GM04504 (cell line): ENCODE data around the gene STPG4.

ENCODE experiments used
- DNase-seq: peaks from one replicate; pipeline ENCODE4 v3.0.0-alpha.2; 2012; ENCODE audit warnings: low read depth

Gene STPG4

DNA sequence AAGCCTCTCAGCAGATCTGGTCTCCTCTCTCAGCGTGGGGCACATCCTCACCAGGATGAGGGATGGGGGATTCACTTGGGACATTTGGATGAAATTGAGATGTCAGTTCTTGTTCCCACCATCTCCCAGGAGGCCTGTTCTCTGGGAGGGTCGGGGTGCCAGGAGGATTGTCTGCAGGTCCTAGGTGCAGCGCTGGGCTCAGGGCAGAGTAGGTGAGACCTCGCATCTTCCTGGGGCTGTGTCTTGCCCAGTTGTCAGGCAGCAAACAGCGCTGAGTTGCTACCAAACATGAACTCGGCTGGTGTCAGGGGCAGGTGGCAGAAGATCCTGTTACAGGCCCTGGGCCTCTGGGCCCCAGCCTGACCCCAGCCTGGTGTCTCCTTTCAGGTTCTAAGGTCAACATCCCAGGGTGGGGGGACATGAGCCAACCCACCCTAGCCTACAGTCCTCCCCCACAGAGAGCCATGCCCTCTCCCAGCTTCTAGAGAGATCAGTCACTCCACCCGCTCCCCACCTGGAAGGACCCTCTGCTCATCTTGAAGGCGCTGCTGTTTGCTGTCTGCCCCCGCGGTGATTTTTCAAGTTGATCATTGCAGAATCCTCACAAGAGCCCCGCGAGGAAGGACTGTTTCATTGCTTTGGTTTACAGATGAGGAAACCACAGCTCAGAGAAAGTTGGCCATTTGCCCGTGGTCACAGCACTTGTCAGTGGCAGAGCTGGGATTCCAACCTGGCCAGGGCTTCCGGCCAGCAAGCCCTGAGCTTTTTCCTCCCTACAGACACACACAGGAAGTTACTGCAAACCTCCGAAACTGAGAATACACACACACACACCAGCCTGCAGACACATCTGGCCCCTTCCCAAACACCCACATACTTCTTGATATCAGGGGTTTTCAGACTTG is 83.9 kb downstream of the STPG4 start:
- peak; percentile 75 for DNase-seq

DNA sequence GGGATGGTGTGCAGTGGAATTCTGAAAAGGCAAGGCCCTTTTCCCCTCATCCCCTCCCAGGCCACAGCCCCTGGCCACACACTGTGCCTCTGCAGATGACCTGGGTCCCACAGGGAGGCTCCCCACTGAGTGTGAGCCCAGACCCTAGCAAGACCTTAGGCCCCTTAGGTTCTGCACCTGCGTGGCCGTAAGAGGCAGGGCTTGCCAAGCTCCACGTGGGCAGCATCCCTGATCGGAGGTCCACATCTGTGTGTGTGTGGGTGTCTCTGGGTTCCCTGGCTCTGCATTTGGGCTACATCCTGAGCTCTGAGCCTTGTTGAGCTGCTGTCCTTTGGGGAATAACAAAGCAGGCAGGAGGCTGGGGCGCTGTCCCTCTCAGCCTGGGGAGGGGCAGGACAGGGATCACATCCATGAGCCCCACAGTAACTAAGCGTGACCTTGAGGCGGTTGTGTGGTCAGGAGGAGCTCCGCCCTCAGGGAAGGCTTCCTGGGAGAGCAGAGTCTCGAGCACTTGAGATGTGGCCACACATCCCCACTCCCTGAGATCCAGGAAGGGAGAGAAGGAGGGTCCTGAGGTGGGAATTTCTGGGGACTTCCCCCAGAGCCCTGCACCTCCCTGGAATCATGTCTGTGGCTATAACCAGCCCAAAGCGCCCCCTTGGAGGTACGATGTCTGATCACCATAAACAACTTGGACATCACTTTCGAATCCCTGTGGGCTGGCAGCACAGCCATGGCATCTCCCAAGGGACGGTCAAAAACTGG is 84.8 kb downstream of the STPG4 start:
- no peak for DNase-seq

- peak; percentile 73 for DNase-seq
Observed at GRCh38 chr2:47069628-47070154, 85.4 kb downstream of the STPG4 start.

DNA sequence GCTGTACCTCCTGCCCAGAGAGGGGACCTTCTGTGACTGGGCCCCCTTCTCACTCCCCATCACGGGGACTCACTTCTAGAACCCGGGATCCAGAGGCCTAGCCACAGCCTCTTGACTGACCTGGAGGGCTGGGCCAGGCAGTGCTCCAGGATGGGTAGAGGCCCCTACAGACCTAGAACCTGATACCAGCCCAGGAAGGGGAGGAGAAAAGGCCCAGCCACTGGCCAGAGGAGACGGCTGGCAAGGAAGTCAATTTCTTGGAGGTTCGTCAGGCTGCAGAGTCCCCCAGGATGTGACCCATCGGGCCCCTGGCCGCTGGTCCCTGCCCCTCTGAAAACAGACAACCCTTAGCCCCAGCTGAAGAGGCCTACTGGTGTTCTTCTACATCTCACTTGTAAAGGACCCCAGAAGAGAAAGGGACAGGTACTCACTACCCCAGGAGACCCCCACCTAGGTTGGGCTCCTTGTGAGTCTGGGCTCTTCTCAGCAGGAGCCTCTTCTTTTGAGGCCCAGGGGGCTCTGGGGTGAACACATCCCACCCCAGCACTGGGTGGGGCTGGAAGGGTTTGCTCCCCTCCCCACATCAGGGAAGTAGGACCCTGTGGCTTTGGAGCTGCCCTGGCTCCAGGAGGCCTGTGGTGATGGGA is 86.0 kb downstream of the STPG4 start:
- no peak for DNase-seq

DNA sequence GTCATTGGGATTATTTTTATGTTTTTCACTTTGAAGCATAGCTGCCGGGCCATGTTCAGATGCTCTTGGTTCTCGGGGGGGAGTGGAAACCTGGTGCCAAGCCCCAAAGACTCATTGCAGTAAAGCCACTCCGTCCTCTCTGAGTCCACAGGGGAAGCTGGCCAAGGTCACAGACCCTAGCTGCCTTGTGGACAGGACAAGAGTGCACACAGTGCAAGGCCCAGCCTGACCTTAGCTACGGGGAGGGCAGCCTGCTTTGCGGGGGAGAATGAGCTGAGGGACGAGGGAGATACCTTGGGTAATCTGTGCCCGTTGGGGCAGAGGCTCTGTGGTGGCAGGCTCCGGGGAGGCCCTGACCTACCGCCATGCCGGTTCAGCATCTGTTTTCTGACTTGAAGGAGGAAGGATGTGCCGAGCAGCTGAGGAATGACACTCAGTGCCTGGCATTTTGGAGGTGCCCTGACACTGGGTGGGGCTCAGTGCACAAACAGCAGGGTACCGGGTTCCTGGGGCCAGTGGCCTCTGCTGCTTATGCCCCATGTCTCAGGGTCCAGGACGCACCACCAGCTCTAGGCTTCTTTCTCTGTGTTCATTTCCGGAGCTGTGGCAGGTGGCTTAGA is 87.2 kb downstream of the STPG4 start:
- DNase-seq = no peak

DNA sequence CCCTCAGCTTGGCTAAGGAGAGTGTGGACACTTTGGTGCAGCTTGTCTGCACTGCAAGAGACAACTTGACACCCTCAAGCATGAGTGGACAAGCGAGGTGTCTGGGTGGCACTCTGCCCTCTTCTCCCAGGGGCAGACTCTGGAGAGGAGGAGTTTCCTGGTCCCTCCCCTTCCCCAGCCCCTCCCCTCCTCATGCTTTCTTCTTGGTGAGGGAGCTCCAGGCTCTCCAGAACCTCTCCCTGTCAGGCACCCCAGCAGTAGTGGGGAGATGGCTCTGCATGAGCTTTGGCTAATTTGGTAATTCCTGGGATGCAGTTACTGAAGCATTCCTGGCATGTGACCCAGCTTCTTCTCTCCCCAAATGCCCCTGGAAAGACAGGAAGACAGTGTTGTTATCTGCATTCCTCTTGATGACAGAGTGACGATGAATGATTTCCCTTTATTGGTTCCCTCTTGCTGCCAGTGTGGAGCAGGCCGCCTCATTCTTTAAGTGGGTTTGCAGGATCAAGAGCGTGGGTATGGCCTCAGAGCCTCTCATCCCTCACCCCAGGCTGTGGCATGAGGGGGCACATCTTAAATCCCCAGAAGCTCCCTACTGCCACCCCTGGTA is 89.2 kb downstream of the STPG4 start:
- peak; percentile 95 for DNase-seq

DNA sequence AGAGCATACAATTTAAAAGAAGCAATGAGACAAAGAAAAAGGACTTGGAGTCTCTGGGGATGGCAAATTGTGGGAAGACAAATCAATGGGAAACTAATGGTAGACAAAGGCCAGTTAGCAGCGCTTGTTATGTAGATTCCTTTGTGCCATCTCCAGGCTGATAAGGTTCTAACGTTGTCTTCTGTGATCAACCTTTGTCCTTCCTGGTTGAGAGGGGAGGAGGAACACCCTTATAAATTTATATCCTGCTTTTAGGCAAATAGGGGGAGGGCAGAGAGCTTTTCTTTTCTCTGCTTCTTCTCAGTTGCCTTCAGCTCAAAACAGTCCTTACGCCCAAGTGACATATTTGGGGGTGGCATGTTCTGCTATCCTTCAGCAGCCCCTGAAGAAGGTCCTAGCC is 89.8 kb downstream of the STPG4 start:
- DNase-seq = no peak

DNA sequence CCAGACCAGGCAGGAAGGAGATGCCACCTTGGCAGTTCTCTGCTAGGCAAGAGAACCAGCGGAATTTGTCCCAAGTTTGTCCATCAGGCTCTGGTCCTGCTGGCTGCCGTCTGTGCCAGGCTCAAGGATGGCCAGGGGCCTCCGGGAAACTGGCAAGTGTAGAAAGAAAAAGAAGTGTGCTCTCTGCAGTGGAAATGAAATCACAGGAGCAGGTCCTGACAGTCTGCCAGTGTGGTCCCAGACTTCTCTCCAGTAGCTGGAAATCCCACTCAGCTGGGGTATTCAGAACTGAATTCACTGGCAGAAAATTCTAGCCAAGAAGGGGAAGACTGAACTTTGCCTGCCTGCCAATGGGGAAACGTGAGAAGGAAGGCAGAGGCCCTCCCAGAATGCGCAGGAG is 91.0 kb downstream of the STPG4 start:
- DNase-seq = no peak

GRCh38 chr2:47063538-47063930 is 91.6 kb downstream of the STPG4 start:
- DNase-seq = no peak

DNA sequence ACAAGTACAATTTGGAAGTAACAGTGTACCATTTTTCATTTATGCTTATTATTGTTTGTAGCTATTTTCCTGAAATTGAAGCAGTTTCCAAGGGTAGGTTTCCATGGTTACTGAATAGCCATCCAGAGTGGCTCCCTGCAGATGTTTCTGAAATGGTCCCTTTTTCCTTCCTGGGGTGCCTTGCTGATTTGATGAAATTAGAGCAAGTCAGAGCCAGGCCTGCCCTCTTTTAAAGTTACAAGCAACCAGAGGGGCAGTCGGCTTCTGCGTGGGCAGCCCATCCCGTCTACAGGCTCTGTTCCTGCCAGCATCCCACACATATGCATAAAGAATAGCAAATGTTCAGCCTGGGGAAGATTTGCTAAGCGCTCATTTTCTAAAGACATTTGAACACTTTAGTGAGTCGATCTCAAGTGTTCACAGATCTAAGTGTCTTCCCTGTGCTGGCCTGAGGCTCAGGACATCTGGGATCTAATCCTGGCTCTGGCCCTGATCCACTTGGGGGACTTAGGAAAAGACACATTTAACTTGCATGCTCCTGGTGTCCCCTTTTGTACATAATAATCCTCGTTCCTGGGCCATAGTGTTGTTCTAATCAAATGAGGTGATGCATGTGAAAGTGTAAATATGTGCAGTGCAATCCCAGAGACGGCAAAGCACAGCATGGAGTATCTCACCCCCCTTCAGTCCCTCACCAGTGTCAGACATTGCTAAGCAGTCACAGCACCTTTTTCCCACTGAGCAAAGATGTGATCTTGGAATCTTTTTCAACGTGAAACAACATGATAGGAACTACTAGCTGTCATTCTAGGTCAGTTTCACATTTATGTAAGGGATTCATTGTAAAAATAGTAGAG is 92.2 kb downstream of the STPG4 start:
- no peak for DNase-seq

GRCh38 chr2:47061944-47062678 is 93.0 kb downstream of the STPG4 start:
- DNase-seq = no peak

- no peak for DNase-seq
Observed at GRCh38 chr2:47060652-47061170, 94.4 kb downstream of the STPG4 start.

GRCh38 chr2:47058003-47058931 is 96.8 kb downstream of the STPG4 start:
- DNase-seq = peak; percentile 74

- no peak for DNase-seq
Observed at GRCh38 chr2:47057687-47058002, 97.5 kb downstream of the STPG4 start.

- no peak for DNase-seq
Observed at GRCh38 chr2:47056868-47057686, 98.0 kb downstream of the STPG4 start.

GRCh38 chr2:47056374-47056773 is 98.7 kb downstream of the STPG4 start:
- peak; percentile 86 for DNase-seq

DNA sequence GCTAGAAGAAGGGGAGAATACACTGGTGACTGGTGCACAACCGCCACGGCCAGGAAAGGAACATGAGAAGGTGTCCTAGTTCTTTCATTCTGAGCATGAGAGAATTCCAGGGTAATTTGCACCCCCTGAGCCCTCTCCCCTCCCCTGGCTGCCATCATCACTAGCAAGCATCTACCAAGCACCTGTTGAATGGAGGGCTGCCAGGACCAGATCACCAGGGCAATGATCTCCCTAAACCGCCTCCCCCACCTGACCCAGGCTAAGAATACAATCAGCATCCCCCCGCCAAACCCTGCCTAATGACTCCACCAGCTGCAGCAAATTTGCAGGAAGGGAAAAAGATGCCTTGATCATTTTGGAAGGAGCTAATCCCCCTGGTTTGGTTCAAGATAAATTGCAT is 100.2 kb downstream of the STPG4 start:
- DNase-seq = no peak

GRCh38 chr2:47054036-47054555 is 101.0 kb downstream of the STPG4 start:
- DNase-seq = no peak
